Right lobe of liver (tissue), 6 donors: ENCODE results near the gene CAB39. TPM values are rescaled to one million over a fixed set of nuclear protein-coding genes. Genes with fewer than 3 reads are reported as not detected.

Experiments
- ATAC-seq, 4 donors: fragments of 200-7000 bp; cut with Tn5 transposase; one replicate each; pipeline ENCODE4 v1.9.1; 2020; ENCODE audit warnings: mild to moderate bottlenecking in 4 of 4, moderate library complexity in 4 of 4
- DNase-seq, 3 donors: peaks; one replicate each; pipeline ENCODE4 v3.0.0-alpha.2; 2020
- H3K27ac ChIP-seq, 3 donors: fragments of 200-600 bp; one replicate each; pipeline ENCODE4 v1.8.0; 2022
- H3K27me3 ChIP-seq, 2 donors: fragments of 200-600 bp; one replicate each; pipeline ENCODE4 v1.8.0; 2022
- H3K36me3 ChIP-seq, 4 donors: fragments of 200-600 bp; sonication (generic) in 1 of 4; one replicate each; pipeline versions ENCODE4 v1.5.1 to v1.8.0; 2017 to 2022; ENCODE audit warnings: control low read depth in 1 of 4
- H3K4me1 ChIP-seq, 4 donors: fragments of 200-600 bp; sonication (generic) in 1 of 4; one replicate each; pipeline versions ENCODE4 v1.5.1 to v1.8.0; 2017 to 2022; ENCODE audit warnings: control low read depth in 1 of 4
- H3K4me3 ChIP-seq, 3 donors: fragments of 200-600 bp; one replicate each; pipeline ENCODE4 v1.8.0; 2022
- H3K9me3 ChIP-seq, 4 donors: fragments of 200-600 bp; sonication (generic) in 1 of 4; one replicate each; pipeline versions ENCODE4 v1.5.1 to v1.8.0; 2017 to 2022; ENCODE audit warnings: control low read depth in 1 of 4
- POLR2A ChIP-seq: fragments of 450-650 bp; IDR thresholded peaks from one replicate; pipeline ENCODE4 v1.6.1; 2017; ENCODE audit warnings: antibody characterized with exemption, mild to moderate bottlenecking
- WGBS: methylation state at CpG from one replicate; pipeline ENCODE4 v1.1.6; 2018; ENCODE audit warnings: low coverage, low lambda C conversion rate; ENCODE audit not compliant: insufficient coverage; ENCODE audit errors: missing lambda C conversion rate; 5-methylcytosine and 5-hydroxymethylcytosine counted together
- intact Hi-C, 2 donors: fragments of 100-400 bp; cut with DNase I; formaldehyde crosslinking; loops; one replicate each; pipeline versions ENCODE4 v1.11.2 to v1.14.1; 2022
- total RNA-seq, 6 experiments: library from RNA; depleted of rRNA in 2 of 6; stranded (reverse); fragments of >200 nt in 2 of 6; fragmentation: NEBNext Ultra II Directional in 3 of 6; extraction: Animal tissue kit (Norgen Biotek cat#: 25700) in 3 of 6; gene quantifications; one replicate each; pipeline versions ENCODE4 v1.1.0 to v1.2.4, GENCODE V29; 2016 to 2023
- TF ChIP-seq, protein P1 (sequence below), 4 donors: fragments of 200-600 bp in 3 of 4; fragments of 450-650 bp in 1 of 4; IDR thresholded peaks; one replicate each; pipeline versions ENCODE4 v1.5.1 to v1.8.0; 2016 to 2022; ENCODE audit warnings: antibody characterized with exemption in 4 of 4, mild to moderate bottlenecking in 2 of 4
- donor health status: DM: no; HTN: yes; CAD: no.
- donor health status: DM: no; HTN: no; CAD: no.
- donor health status: DM: no; HTN: no; CAD: no.
- donor health status: DM: no; HTN: yes; CAD: no.
- donor health status: DM: no; HTN: yes; CAD: no.

CAB39 gene
- total RNA-seq, 6 experiments from 2014 or later: 25.3 to 32.4 (median 27.8) TPM

DNA sequence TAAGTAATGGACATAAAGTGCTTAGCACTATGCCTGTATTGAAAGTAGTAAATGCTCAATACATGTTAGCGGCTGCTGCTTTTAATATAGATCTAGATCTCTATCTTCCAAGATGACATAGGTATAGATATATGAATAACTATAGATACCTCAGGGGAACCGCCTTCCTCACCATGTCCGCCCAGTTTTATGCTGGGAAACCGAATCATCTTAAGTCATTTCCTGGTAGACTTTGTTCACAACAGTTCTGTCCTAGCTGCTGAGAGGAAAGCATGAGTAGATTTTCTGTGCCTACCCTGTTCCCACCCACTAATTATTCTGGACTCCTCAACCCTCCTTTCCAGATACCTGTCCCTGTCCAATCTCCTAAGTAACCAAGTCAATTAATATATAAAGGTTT is 130.5 kb downstream of the CAB39 start:
- Histone ChIP-seq H3K27ac (no peak overlapping the region), H3K36me3 (no peaks in the 10 kb centered on the region), H3K4me1 (peaks cover 0 to 2% (median 0%) of the 10 kb centered on the region in 4 donors), H3K27me3 (no peaks in the 10 kb centered on the region), H3K4me3 (no peak overlapping the region), H3K9me3 (no peaks in the 10 kb centered on the region)
- intact Hi-C loops: no loop called here
- no peak for ATAC-seq
- TF ChIP-seq, protein P1, sequence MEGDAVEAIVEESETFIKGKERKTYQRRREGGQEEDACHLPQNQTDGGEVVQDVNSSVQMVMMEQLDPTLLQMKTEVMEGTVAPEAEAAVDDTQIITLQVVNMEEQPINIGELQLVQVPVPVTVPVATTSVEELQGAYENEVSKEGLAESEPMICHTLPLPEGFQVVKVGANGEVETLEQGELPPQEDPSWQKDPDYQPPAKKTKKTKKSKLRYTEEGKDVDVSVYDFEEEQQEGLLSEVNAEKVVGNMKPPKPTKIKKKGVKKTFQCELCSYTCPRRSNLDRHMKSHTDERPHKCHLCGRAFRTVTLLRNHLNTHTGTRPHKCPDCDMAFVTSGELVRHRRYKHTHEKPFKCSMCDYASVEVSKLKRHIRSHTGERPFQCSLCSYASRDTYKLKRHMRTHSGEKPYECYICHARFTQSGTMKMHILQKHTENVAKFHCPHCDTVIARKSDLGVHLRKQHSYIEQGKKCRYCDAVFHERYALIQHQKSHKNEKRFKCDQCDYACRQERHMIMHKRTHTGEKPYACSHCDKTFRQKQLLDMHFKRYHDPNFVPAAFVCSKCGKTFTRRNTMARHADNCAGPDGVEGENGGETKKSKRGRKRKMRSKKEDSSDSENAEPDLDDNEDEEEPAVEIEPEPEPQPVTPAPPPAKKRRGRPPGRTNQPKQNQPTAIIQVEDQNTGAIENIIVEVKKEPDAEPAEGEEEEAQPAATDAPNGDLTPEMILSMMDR (IDR thresholded peaks at IDR 0.05): no peak
- TF ChIP-seq POLR2A: no peak
- no peak for DNase-seq
- WGBS: 50% methylated on average over 4 of the region's 4 CpGs

DNA sequence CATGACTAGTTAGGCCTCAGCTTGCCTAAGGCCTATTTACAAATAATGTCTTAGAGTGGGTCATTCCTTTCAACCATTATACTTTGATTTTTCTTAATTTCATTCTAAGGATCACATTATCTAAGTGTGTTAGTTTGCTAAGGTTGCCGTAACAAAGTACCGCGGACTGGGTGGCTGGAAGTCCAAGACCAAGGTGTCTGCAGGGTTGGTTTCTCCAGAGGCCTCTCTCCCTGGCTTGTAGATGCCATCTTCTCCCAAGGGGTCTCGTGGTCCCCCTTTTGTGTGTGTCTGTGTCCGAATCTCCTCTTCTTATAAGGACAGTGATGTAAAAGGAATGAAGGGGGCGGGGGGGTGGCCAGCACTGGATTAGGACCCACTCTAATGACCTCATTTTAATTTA is 133.7 kb downstream of the CAB39 start:
- no peak for TF ChIP-seq POLR2A
- TF ChIP-seq, protein P1 (IDR thresholded peaks at IDR 0.05): no peak
- no peaks in the 10 kb centered on the region for H3K9me3 ChIP-seq
- intact Hi-C loops: no loop called here
- peaks cover 0 to 3% of the 10 kb centered on the region in 2 donors for H3K27me3 ChIP-seq
- H3K4me3 ChIP-seq: no peak overlapping the region
- DNase-seq (no peak), ATAC-seq (no peak)
- 87% methylated on average over 6 of the region's 6 CpGs for WGBS
- no peak overlapping the region for H3K27ac ChIP-seq
- peaks cover 0 to 6% (median 0%) of the 10 kb centered on the region in 4 donors for H3K4me1 ChIP-seq
- H3K36me3 ChIP-seq: no peaks in the 10 kb centered on the region

DNA sequence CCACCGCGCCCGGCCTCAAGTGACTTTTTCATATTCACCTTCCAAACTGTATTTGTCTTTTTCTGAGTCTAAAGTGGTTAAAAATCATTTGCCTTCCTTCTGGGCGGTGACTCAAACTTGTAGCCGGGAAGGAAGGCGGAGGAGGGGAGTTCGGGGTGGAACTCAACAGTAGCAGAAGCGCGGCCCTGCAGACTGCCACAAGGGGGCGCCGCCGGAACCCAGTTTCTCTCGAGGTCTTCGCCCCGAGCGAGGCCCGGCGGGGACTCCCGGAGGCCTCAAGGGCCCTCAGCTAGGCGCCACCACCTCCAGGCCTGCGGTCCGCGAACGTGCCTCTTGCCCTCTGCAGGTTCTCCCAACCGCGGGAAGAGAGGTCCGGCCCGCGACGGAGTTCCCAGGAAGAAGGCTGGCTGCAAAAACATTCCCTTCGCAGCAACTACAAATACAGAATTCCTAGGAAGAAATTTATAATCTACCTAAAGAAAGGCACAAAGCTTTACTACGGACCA is 135.3 kb downstream of the CAB39 start:
- Histone ChIP-seq H3K9me3 (no peaks in the 10 kb centered on the region), H3K36me3 (no peaks in the 10 kb centered on the region), H3K27ac (no peak overlapping the region), H3K4me3 (no peak overlapping the region), H3K27me3 (peaks cover 0 to 5% of the 10 kb centered on the region in 2 donors), H3K4me1 (peaks cover 0 to 6% (median 0%) of the 10 kb centered on the region in 4 donors)
- intact Hi-C loops: no loop called here
- TF ChIP-seq POLR2A: no peak
- TF ChIP-seq, protein P1 (IDR thresholded peaks at IDR 0.05): peak; percentile 74 to 96 (median 89)
- ATAC-seq: peak; percentile 97 to 100 (median 98)
- peak; percentile 84 to 89 (median 85) for DNase-seq
- WGBS: 15% methylated on average over 10 of the region's 32 CpGs

DNA sequence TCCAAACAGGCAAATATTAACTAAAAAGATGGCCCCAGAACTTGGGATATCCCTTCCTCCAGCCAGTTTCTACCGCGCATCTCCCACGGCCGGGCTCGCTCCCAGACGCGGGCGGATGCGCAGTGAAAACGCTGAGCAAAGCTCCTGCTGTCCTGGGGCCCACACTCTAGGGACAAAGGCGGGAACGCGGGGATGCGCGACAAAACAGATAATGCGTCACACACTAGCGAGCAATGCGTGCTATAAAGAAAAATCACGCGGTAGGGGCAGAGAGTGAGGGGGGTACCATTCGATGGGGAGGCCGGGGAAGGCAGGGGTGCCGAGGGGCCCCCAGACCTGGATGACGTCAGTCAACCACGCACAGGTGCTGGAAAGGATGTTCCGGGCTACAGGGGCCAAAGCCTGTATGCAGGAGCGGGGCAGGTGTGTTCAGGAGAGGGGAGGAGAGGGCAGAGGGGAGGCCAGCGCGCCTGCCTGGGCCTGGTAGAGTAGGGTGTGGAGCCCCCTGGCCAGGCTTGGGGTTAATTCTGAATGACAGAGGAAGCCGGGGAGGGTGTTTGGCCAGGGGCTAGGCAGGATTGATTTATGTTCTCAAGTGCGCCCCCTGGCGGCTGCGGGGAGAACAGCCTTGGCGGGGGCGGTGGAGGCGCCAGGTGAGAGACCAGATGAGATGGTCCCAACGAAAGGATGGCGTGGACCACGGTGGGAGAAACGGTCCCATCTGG is 137.2 kb downstream of the CAB39 start:
- DNase-seq (peak in 1 of 3 donors; percentile 59), ATAC-seq (peak; percentile 53 to 71 (median 60))
- Histone ChIP-seq H3K4me3 (no peak overlapping the region), H3K27ac (no peak overlapping the region), H3K27me3 (peaks cover 0 to 5% of the 10 kb centered on the region in 2 donors), H3K36me3 (no peaks in the 10 kb centered on the region), H3K9me3 (no peaks in the 10 kb centered on the region), H3K4me1 (peaks cover 0 to 6% (median 0%) of the 10 kb centered on the region in 4 donors)
- TF ChIP-seq POLR2A: no peak
- TF ChIP-seq, protein P1 (IDR thresholded peaks at IDR 0.05): peak; percentile 64 to 88 (median 80)
- intact Hi-C loops: no loop called here
- WGBS: 59% methylated on average over 39 of the region's 40 CpGs
